ENCODE measurements around the gene DYNLRB1. TPM values are rescaled to one million over a fixed set of nuclear protein-coding genes. Genes with fewer than 3 reads are reported as not detected.

DYNLRB1 gene
- total and polyA plus RNA-seq, 10 of the 15 experiments (the other 5 are each of a cell fraction or from before 2014, with no cell fraction given) = 87.9 to 313 (median 153) TPM

GRCh38 chr20:34468951-34469350 is 47.3 kb upstream of the DYNLRB1 start:
- Histone ChIP-seq H3K4me1 (ENCODE audit: control insufficient read depth, insufficient read depth, low read length) (no peaks in the 10 kb centered on the region), H3K9ac (ENCODE audit: control insufficient read depth, insufficient read depth, low read length) (no peak overlapping the region), H3K36me3 (ENCODE audit: control insufficient read depth in 2 of 2, insufficient read depth in 2 of 2, low read length in 1 of 2) (peaks cover 0 to 1% of the 10 kb centered on the region in 2 experiments; a peak in 2 of 4 replicates), H2AFZ (ENCODE audit: control insufficient read depth, low read depth, low read length) (no peak overlapping the region), H3K4me2 (ENCODE audit: control insufficient read depth, insufficient read depth) (no peak overlapping the region), H4K20me1 (ENCODE audit: control insufficient read depth, insufficient read depth) (no peaks in the 10 kb centered on the region), H3K27ac (ENCODE audit: control insufficient read depth, insufficient read depth) (no peak overlapping the region), H3K4me3 (no peak overlapping the region), H3K9me3 (replicated peaks; ENCODE audit: control insufficient read depth, insufficient read depth, low read length) (no peaks in the 10 kb centered on the region), H3K27me3 (replicated peaks in 1 of 2; ENCODE audit: control insufficient read depth in 2 of 2, insufficient read depth in 2 of 2, low read length in 1 of 2) (no peaks in the 10 kb centered on the region), H3K79me2 (ENCODE audit: control insufficient read depth, insufficient read depth, low read length) (no peaks in the 10 kb centered on the region)
- no peak for TF ChIP-seq USF2 (IDR thresholded peaks at IDR 0.05; ENCODE audit: borderline replicate concordance, low read depth, low read length)
- no peak for TF ChIP-seq KAT2A (conservative IDR thresholded peaks at IDR 0.05; ENCODE audit: control insufficient read depth, low read depth, low read length)
- TF ChIP-seq POU2F2 (IDR thresholded peaks at IDR 0.05; ENCODE audit: borderline replicate concordance, low read depth, low read length) = no peak
- ChIA-PET CTCF (interaction anchor here (2.8 kb wide), 1 partner anchor 156 kb away, joined by 24 read pairs; no protein-coding TSS in a partner anchor), RAD21 (ENCODE audit: unreplicated experiment) (no interaction called here), POLR2A (interaction anchor here (1.1 kb wide), 1 partner anchor 46 kb away, joined by 4 read pairs; no protein-coding TSS in a partner anchor), SMC1A (ENCODE audit: uncharacterized antibody, unreplicated experiment) (interaction anchor here (2.6 kb wide), 1 partner anchor 156 kb away, joined by 13 read pairs; no protein-coding TSS in a partner anchor)
- FAIRE-seq (no peak), ATAC-seq (no peak), DNase-seq (ENCODE audit: low read depth, low spot score) (no peak)
- in situ Hi-C loops (cut with MboI) (no loop called here), intact Hi-C loops (cut with micrococcal nuclease; ENCODE audit: unreplicated experiment) (no loop called here)
- WGBS (ENCODE audit: insufficient coverage, insufficient replicate concordance, low lambda C conversion rate, missing lambda C conversion rate) = 100% methylated on average over 1 of the region's 1 CpG
- no TSS peak for BruUV-seq (replicated peaks)

- in situ Hi-C loops (cut with MboI) = no loop called here
- no peak overlapping the region for H3K27ac ChIP-seq (ENCODE audit: control insufficient read depth, insufficient read depth)
- ATAC-seq (no peak), DNase-seq (ENCODE audit: low read depth, low spot score) (no peak), FAIRE-seq (no peak)
- SMC1A ChIA-PET (ENCODE audit: uncharacterized antibody, unreplicated experiment) = interaction anchor here (0.7 to 2.6 kb wide), 5 partner anchors 38 to 298 kb away, joined by 3 to 46 read pairs (median 3); no protein-coding TSS in a partner anchor
- no peak overlapping the region for H2AFZ ChIP-seq (ENCODE audit: control insufficient read depth, low read depth, low read length)
- H3K36me3 ChIP-seq (ENCODE audit: control insufficient read depth in 2 of 2, insufficient read depth in 2 of 2, low read length in 1 of 2) = peaks cover 0 to 1% of the 10 kb centered on the region in 2 experiments; a peak in 2 of 4 replicates
- intact Hi-C loops (cut with micrococcal nuclease; ENCODE audit: unreplicated experiment) = no loop called here
- H3K4me3 ChIP-seq = no peak overlapping the region
- H4K20me1 ChIP-seq (ENCODE audit: control insufficient read depth, insufficient read depth) = no peaks in the 10 kb centered on the region
- peaks cover 8% of the 10 kb centered on the region for H3K4me1 ChIP-seq (ENCODE audit: control insufficient read depth, insufficient read depth, low read length)
- no TSS peak for BruUV-seq (replicated peaks)
- POLR2A ChIA-PET = no interaction called here
- RAD21 ChIA-PET (ENCODE audit: unreplicated experiment) = interaction anchor here (1.5 to 2.4 kb wide), 2 partner anchors 160 to 236 kb away, joined by 3 to 49 read pairs; no protein-coding TSS in a partner anchor
- no peaks in the 10 kb centered on the region; the same call in 2 of the 3 replicates for H3K9me3 ChIP-seq (replicated peaks; ENCODE audit: control insufficient read depth, insufficient read depth, low read length)
- WGBS (ENCODE audit: insufficient coverage, insufficient replicate concordance, low lambda C conversion rate, missing lambda C conversion rate) = 76% methylated on average over 4 of the region's 6 CpGs
- H3K27me3 ChIP-seq (replicated peaks in 1 of 2; ENCODE audit: control insufficient read depth in 2 of 2, insufficient read depth in 2 of 2, low read length in 1 of 2) = no peaks in the 10 kb centered on the region
- CTCF ChIA-PET = interaction anchor here (0.6 to 3.3 kb wide), 12 partner anchors 8 to 340 kb away, joined by 3 to 75 read pairs (median 4); partner anchors contain the start of gene ITCH
- no peak overlapping the region for H3K9ac ChIP-seq (ENCODE audit: control insufficient read depth, insufficient read depth, low read length)
- H3K79me2 ChIP-seq (ENCODE audit: control insufficient read depth, insufficient read depth, low read length) = no peaks in the 10 kb centered on the region
- no peak overlapping the region for H3K4me2 ChIP-seq (ENCODE audit: control insufficient read depth, insufficient read depth)
- TF ChIP-seq RAD21 (IDR thresholded peaks at IDR 0.05; ENCODE audit: insufficient read depth, low read depth, low read length) = no peak
- no peak for TF ChIP-seq SUPT20H (IDR thresholded peaks at IDR 0.05; ENCODE audit: borderline replicate concordance, control insufficient read depth, low read depth, low read length)
- no peak for TF ChIP-seq RB1 (IDR thresholded peaks at IDR 0.05; ENCODE audit: borderline replicate concordance)
- TF ChIP-seq NR2C1 (IDR thresholded peaks at IDR 0.05) = no peak
- TF ChIP-seq JUNB (IDR thresholded peaks at IDR 0.05) = no peak; the same call in 1 of the 2 replicates
- TF ChIP-seq REST (IDR thresholded peaks at IDR 0.05; ENCODE audit: low read depth, low read length) = no peak
Measured at GRCh38 chr20:34472246-34472925, 43.8 kb upstream of the DYNLRB1 start.
